HG02610 (cell line): Measurements from ENCODE around the gene MBNL2.

ENCODE experiments used
- ATAC-seq: cut with Tn5 transposase; IDR thresholded peaks from one replicate; pipeline ENCODE4 v1.9.1; 2021; ENCODE audit warnings: mild to moderate bottlenecking, moderate library complexity; ENCODE audit not compliant: unreplicated experiment

Gene MBNL2

GRCh38 chr13:97250560-97250959, 28.4 kb downstream of the MBNL2 start:
- ATAC-seq: no peak

GRCh38 chr13:97252735-97253134, 30.6 kb downstream of the MBNL2 start:
- ATAC-seq: no peak

DNA sequence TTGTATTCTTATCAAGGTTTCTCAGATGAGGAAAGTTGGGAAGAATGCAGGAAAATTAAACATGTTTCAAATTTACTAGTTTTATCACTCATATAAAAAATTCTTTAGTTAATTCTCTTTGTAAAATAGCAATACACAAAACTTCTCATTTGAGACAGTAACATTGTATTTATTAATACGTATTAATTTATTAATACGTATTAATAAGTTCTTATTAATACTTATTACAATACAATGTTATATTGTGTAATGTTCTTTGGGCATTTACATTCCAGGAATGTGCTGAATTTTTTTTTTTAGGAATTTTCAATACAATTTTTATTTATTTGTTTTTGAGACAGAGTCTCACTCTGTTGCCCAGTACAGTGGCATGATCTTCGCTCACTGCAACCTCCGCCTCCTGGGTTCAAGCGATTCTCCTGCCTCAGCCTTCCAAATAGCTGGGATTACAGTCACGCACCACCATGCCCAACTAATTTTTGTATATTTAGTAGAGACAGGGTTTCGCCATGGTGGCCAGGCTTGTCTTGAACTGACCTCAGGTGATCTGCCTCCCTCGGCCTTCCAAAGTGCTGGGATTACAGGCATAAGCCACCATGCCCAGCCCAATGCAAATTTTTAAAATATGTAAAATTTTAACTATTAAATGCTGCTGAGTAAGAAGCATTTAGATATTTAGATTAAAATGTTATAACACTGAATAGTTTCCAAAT, 31.6 kb downstream of the MBNL2 start:
- no peak for ATAC-seq

DNA sequence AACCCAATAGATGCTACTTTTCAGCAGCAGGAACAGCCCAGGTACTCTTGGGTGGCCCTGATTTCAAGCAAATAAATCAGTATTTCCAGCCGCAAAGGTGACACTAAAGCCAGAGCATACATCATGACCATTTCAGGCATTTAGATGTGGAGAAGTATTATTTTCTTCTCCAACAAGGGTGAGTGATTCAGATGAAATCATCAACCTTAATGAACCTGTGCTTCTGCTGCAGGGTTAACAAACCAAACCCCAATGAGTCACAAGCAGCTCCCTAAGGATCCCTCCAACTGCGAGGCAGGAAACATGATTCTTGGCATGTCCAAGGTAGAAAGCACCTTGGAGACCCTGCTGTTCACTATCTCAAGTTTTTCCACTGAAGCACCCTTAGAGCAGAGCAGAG, 32.7 kb downstream of the MBNL2 start:
- no peak for ATAC-seq

GRCh38 chr13:97255515-97256021, 33.4 kb downstream of the MBNL2 start:
- ATAC-seq: no peak

GRCh38 chr13:97256343-97256783, 34.2 kb downstream of the MBNL2 start:
- ATAC-seq: no peak

DNA sequence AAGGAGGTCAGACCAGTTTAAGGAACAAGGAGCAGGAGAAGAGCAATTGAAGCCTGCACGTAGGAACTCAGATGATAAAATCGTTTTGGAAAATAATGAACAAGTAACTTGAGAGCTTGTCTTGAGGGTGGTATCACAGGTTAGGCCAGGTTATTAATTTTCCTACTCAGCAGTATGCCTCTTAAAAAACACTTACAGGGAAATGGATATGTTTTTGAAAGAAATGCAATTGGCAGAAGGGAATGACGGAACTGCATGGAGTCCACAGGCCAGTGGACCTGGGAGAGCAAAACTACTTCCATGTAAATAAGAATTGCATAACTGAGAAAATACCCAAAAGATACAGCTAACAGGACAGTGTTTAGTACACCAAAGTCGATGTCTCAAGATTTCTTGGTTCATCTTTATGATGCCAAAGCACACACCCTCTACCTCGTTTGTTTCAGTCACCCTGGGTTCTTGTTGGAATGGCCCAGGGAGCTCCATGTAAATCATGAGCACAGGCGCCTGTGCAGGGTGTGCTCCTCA, 35.2 kb downstream of the MBNL2 start:
- no peak for ATAC-seq

DNA sequence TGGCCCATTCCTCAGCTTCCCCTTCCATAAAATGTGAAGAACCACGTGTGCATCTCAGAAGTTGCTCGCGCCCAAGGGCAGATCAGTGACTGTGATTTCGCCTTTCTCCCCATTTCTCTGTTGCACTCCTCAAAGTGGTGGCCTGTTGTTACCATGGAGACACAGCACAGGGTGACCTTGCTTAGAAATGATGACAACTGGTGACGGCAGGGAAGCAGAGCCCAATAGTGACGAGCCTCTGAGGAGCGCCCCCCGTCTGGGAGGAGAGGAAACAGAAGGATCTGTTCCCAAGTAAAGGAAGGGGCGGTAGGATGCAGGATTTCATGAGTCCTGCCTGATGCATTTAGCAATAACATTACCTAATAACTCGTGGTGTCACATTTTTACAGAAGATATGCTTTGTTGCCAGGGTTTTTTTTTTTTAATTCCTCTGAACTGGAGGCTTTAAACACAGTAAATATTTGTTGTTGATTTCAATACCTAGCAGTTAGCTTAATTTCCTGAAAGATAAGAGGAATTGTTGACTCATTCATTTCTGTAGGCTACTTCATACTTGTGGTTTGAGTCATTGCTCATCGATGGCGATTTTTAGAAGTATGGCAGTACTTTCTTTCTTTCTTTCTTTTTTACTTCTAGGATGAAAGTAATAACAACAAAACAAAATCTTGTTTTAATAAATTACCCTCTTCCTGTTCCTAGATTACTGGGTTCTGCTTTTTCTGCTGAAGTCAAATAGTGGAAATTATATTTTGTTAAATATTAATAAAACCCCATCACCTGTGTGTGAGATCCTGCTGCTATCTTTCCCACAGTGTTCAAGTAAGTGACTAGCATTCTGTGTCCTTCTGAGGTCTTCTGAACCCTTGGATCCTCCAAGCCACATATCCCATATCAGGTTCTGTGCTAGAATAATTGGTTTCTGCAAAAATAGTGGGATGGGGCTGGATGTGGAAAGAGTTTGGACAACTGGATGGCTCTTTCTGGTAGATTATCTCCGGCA, 36.0 kb downstream of the MBNL2 start:
- ATAC-seq: peak; percentile 88

- no peak for ATAC-seq
These were observed 36.7 kb downstream of the MBNL2 start for GRCh38 chr13:97258801-97259200.

DNA sequence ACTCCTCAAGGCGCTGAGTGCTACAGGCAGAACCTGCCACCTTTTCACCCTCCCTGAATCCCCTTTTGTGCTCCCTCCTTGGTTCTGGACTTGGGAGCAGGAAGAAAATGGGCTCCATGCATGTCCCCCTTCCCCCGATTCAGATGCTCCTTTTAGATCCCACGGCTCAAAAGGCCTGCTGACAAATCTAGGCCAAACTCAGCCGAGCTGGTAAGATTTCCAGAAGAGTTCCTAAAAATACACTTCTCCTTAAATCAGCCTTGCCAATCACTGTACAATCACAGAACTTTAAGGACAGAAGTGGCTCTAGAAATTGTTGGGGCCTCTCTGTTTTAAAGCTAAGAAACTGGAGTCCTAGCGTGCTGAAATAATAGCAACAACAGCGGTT, 37.3 kb downstream of the MBNL2 start:
- ATAC-seq: no peak

DNA sequence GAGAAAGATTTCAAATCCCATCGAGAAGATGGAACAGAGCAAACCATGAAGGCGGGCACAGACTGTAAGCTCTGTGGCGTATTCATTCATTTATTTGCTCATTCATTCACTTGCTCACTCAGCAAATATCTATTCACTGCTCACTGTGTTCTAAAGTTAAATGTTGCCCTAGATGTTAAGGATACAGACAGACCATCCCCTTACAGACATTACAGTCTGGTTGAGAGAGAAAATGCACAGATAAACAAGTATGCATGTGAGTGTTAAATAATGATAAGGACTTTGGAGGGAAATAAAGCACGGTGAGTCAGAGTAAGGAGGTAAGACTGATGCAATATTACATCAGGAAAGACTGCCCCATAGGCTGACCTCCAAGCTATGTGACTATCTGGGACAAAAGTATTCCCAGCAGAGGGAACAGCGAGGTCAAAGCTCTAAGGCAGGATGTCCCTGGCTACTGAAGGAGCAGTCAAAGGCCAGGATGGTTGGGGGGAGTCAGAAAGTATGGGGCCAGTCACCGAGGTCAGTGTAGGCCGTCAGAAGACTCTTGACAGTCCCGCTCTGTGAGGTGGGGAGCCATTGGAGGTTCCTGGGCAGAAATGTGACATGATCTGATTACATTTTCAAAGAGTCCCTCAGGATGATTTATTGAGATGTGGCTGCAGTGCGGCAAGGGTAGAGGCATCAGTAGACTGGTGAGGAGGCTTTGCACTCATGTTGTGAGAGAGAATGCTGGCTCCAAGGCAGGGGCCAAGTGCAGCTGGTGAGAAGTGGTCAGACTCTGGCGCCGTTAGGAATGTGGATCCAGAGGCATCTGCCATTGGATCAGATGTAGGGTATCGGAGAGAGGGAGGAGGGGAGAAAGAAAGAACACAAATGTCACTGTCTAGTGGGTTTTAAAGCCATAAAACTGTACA, 37.9 kb downstream of the MBNL2 start:
- ATAC-seq: no peak

DNA sequence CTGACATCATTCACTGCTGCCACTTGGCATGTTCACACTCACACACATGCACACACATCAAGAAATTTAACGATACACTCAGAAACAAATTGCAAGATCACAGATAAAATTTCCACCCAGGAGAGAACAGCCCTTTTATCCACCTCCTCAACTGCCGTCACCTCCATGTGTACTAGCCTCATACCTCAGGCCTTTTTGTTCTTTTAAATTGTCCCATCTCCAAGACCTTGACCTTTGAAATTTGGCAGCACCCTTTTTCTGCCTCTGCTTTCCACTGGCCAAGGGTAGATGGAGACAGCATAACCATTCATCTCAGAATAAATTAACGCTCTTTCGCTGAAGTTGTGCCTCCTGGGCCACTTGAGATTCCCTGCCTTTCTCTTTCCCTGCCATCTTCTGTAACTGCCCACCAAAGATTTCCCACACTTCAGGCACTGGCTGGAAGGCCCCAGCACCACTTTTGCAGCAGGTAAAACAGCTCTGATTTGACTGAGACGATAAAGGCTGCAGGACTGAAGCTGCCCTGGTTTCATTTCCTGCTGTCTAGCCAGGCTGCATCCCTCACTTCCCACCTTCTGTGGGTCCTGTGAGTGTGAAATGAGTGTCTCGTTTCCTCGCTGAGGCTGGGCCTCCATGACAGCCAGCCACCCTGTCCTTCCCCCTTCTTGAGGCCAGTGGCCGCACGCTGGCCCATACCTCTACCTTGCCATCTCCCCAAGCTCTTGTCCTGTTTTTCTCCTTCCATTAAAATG, 39.3 kb downstream of the MBNL2 start:
- ATAC-seq: peak; percentile 53

GRCh38 chr13:97262058-97262457, 39.9 kb downstream of the MBNL2 start:
- ATAC-seq: no peak

GRCh38 chr13:97263160-97263559, 41.0 kb downstream of the MBNL2 start:
- ATAC-seq: no peak

DNA sequence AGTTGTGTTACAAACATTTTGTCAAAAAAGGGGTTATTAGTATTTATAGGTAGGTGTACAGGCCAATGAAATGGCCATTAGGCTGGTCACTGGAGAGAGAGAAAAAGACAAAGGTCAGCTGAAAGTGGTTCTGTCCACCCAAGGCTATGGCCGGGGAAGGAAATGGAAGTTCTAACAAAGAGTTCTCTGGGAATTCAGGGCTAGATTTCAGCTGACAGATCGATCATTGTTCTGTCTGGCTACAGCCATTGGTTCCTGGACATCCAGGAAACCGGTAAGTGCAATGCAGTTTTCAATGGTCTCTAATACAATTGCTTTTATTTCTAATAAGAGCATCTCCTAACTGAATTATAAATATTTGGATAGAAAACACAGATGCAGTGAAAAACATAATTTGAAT, 42.5 kb downstream of the MBNL2 start:
- ATAC-seq: no peak

GRCh38 chr13:97266332-97266731, 44.2 kb downstream of the MBNL2 start:
- no peak for ATAC-seq

DNA sequence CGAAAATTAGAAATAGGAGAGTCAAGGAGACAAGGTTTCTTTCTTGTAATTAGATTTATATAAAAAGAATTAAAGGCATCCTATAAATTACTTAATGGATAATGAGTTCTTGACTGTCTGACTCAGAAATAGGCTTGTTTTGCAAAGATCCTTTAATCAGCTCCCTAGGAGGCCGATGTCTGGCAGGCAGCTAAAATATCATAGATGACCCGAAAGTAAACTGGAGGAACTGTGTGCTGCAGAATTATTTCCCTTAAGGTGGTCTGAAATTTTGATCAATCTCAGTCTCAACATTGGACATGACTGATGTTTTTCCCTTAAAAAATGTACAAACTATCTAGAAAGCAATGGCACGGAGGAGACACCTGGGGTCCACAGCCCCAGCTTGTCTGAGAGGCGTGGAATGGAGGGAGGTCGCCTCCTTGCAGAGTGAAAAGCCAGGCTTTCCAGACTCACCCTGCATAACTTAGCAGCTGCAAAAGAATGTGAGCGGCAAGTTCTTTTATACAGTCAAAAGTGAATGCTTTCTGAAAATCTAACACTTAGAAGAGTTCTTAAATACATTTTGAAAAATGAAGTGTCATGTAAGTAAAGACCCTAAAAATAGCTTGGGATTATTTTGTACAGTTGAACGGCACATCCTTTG, 44.8 kb downstream of the MBNL2 start:
- no peak for ATAC-seq

DNA sequence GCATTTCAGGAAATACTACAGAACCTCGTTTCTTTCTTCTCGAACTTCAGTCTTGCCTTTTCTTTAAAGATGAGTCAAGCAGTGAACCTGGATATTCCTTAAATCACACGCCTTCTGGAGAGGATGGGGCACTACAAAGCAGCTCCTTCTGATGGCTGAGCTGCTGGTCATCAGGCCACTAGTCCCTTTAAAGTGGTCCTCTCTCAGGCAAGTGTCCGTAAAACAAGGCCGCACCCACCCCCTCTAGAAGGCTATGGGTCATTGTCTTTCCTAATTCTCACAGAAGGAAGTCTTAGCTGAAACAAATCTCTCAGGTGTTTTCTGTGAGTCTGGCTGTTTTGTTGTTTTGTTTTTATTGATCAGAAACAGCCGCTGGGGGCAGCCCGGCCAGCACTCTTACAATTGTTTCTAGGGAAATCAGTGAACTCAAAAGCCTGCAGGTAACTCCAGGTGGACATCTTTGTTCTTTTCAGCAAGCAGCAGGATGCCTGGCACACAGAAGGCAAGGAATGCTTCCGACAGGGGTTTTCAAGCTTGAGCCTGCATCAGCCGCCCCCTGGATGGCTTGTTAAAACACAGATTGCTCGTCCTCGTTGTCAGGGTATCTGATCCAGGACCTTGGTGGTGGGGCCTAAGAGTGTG, 45.4 kb downstream of the MBNL2 start:
- no peak for ATAC-seq

DNA sequence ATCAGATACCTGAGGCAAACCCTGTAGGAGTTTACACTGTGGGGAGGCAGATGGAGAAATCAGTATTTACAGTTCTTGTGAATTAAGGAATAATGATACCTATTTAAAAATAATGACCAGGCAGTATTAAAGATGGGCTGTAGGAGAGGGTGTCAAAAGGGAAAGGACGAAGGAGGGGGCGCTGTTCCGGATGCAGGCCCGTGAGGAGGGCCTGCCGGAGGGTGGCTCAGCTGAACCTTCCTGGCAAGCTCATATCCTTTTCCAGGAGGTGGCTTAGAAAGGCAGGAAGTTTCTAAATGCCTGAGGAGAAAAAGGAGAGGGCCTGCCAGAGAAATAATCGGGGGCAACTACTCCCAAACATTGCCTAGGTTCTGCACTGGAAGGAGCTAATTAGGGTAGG, 46.6 kb downstream of the MBNL2 start:
- ATAC-seq: no peak
